Measurements from ENCODE around the gene COMT. TPM values are rescaled to one million over a fixed set of nuclear protein-coding genes. Genes with fewer than 3 reads are reported as not detected.

Gene COMT
- total and polyA plus RNA-seq, 9 donors: 23.1 to 200 (median 161) TPM

DNA sequence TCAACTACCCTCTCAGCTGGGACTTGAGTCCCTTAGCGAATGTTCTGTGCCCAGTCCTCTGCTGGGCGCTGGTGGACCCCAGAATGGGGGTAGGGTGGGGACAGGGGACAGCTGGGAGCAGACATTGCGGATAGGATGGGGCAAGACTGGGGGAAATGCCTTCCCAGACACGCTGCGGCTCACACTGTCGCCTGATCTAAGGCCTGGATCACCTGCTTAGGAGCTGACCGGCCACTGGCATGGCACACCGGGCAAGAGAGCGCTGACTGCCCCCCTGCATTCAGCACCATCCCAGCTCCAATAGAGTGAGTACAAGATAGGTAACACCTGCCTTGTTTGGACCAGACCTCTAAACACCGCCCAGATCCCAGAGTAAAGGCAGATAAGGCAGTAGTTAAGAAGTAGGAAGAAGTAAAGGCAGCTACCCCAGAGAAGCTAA lies 73.6 kb downstream of the COMT start:
- H3K4me3 ChIP-seq: no peak overlapping the region
- no peaks in the 10 kb centered on the region for H3K9me3 ChIP-seq
- no peaks in the 10 kb centered on the region for H3K36me3 ChIP-seq
- intact Hi-C loops (cut with DNase I): loop anchor here in 2 of 4 donors (2.0 to 5.0 kb wide), 3 partner anchors 38 to 283 kb away; no protein-coding TSS in a partner anchor
- H3K27ac ChIP-seq: no peak overlapping the region
- DNase-seq: no peak
- WGBS, 3 donors: 89 to 95% (median 94%) methylated on average over 10 of the region's 10 CpGs
- no peaks in the 10 kb centered on the region for H3K27me3 ChIP-seq
- no peak for TF ChIP-seq POLR2A (IDR thresholded peaks at IDR 0.05)
- TF ChIP-seq EP300 (IDR thresholded peaks at IDR 0.05): no peak
- TF ChIP-seq, protein P1, sequence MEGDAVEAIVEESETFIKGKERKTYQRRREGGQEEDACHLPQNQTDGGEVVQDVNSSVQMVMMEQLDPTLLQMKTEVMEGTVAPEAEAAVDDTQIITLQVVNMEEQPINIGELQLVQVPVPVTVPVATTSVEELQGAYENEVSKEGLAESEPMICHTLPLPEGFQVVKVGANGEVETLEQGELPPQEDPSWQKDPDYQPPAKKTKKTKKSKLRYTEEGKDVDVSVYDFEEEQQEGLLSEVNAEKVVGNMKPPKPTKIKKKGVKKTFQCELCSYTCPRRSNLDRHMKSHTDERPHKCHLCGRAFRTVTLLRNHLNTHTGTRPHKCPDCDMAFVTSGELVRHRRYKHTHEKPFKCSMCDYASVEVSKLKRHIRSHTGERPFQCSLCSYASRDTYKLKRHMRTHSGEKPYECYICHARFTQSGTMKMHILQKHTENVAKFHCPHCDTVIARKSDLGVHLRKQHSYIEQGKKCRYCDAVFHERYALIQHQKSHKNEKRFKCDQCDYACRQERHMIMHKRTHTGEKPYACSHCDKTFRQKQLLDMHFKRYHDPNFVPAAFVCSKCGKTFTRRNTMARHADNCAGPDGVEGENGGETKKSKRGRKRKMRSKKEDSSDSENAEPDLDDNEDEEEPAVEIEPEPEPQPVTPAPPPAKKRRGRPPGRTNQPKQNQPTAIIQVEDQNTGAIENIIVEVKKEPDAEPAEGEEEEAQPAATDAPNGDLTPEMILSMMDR (IDR thresholded peaks at IDR 0.05): no peak
- peaks cover 3% of the 10 kb centered on the region for H3K4me1 ChIP-seq (ENCODE audit: insufficient read depth)

GRCh38 chr22:20015971-20016733 lies 74.6 kb downstream of the COMT start:
- Histone ChIP-seq H3K27ac (peak overlapping the region in 1 of 2 donors; percentile 22), H3K9me3 (no peaks in the 10 kb centered on the region), H3K4me1 (ENCODE audit: insufficient read depth) (peaks cover 6% of the 10 kb centered on the region), H3K4me3 (peak overlapping the region; percentile 57), H3K36me3 (no peaks in the 10 kb centered on the region), H3K27me3 (no peaks in the 10 kb centered on the region)
- intact Hi-C loops (cut with DNase I): loop anchor here in 2 of 4 donors (2.0 to 5.0 kb wide), 3 partner anchors 39 to 284 kb away; no protein-coding TSS in a partner anchor
- no peak for TF ChIP-seq EP300 (IDR thresholded peaks at IDR 0.05)
- TF ChIP-seq, protein P1 (IDR thresholded peaks at IDR 0.05): no peak
- no peak for TF ChIP-seq POLR2A (IDR thresholded peaks at IDR 0.05)
- DNase-seq: peak in 4 of 5 donors; percentile 41 to 57 (median 52)
- WGBS, 3 donors: 1 to 2% (median 2%) methylated on average over 49 to 101 of the region's 101 CpGs

DNA sequence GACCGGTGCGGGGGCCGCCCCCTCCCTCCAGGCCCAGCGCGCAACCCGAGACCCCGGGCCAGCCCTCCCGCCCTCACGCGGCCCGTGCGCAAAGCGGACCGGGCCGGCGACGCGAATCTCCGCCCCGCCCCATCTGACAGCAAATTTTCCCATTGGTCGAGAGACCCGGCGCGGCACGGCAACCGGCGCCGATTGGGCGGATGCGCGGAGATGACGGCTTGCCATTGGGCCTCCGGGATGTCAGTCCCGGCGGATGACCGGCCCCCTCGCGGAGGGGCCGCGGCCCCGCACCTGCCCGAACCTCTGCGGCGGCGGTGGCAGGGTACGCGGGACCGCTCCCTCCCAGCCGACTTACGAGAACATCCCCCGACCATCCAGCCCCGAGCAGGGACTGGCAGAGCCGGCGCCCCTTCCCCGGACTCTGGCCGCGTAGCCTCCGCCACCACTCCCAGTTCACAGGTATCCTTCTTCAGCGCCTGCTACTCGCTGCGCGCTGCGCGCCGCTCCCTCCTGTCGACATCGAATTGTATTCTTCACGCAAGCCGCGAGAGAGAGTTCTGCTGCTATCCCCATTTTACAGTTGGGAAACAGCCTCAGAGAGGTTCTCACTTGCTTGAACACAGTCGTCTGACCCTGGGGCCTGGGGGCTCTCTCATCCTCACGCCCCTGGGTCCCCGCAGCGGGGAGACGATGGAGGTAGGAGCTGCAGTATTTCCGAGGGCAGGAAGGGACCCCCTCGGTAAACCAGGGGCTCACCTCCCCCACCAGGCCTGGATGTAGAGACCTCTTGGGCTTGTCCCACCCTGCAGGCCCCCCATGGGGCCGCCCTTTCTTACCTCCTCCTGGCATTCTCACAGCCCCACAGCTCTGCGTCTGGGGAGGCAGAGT lies 75.4 kb downstream of the COMT start, which contains the start of gene ARVCF:
TSS of gene ARVCF (minus strand) at position 90 of the 888 bp plus-strand sequence. CDS start 26,029 bp downstream, outside the sequence.
- intact Hi-C loops (cut with DNase I): loop anchor here in 2 of 4 donors (5.0 kb wide), 2 partner anchors 40 to 285 kb away; no protein-coding TSS in a partner anchor
- H3K27ac ChIP-seq: peak within 1 kb of the TSS in 1 of 2 donors; percentile 22
- WGBS, 3 donors: 1 to 2% (median 1%) methylated on average over 56 to 79 of the region's 79 CpGs

More for the DNA sequence above, 75.4 kb downstream of the COMT start, which contains the start of gene ARVCF:
- no peaks in the 10 kb centered on the region for H3K9me3 ChIP-seq
- H3K36me3 ChIP-seq: no peaks in the 10 kb centered on the region
- H3K27me3 ChIP-seq: no peaks in the 10 kb centered on the region
- TF ChIP-seq EP300 (IDR thresholded peaks at IDR 0.05): no peak
- TF ChIP-seq, protein P1 (IDR thresholded peaks at IDR 0.05): peak in 2 of 3 donors; percentile 39 to 48
- H3K4me3 ChIP-seq: peak within 1 kb of the TSS; percentile 57
- peaks cover 11% of the 10 kb centered on the region for H3K4me1 ChIP-seq (ENCODE audit: insufficient read depth)
- DNase-seq: peak; percentile 86 to 94 (median 92)

All from ovary (tissue), 9 donors.